ENCODE data around the gene CFAP100. TPM values are rescaled to one million over a fixed set of nuclear protein-coding genes. Genes with fewer than 3 reads are reported as not detected.

Gene CFAP100
- total and polyA plus RNA-seq, 10 donors: not detected

GRCh38 chr3:126364731-126365301, 29.9 kb upstream of the CFAP100 start:
- H3K27me3 ChIP-seq (replicated peaks in 1 of 7): peaks cover 0 to 28% (median 8%) of the 10 kb centered on the region in 7 donors
- H3K9me3 ChIP-seq: no peaks in the 10 kb centered on the region
- H3K4me1 ChIP-seq: no peaks in the 10 kb centered on the region
- WGBS, 5 donors: 73 to 88% (median 82%) methylated on average over 5 of the region's 5 CpGs
- TF ChIP-seq CTCF (IDR thresholded peaks at IDR 0.05 in 8 of 11, conservative IDR thresholded peaks at IDR 0.05 in 3 of 11): no peak
- TF ChIP-seq POLR2AphosphoS5 (IDR thresholded peaks at IDR 0.05): no peak
- TF ChIP-seq POLR2A (IDR thresholded peaks at IDR 0.05): no peak
- no peak overlapping the region for H3K27ac ChIP-seq
- intact Hi-C loops (cut with DNase I; ENCODE audit: low total_unique reads): no loop called here
- H3K4me3 ChIP-seq: no peak overlapping the region
- DNase-seq: no peak
- no peaks in the 10 kb centered on the region for H3K36me3 ChIP-seq

- Histone ChIP-seq H3K9me3 (no peaks in the 10 kb centered on the region), H3K27ac (no peak overlapping the region), H3K4me3 (no peak overlapping the region), H3K4me1 (no peaks in the 10 kb centered on the region), H3K27me3 (replicated peaks in 1 of 7) (peaks cover 0 to 20% (median 7%) of the 10 kb centered on the region in 7 donors), H3K36me3 (no peaks in the 10 kb centered on the region)
- 82 to 94% (median 85%) methylated on average over 11 of the region's 11 CpGs for WGBS, 5 donors
- peak; percentile 56 for DNase-seq
- TF ChIP-seq POLR2A (IDR thresholded peaks at IDR 0.05) (no peak), CTCF (IDR thresholded peaks at IDR 0.05 in 8 of 11, conservative IDR thresholded peaks at IDR 0.05 in 3 of 11) (no peak), POLR2AphosphoS5 (IDR thresholded peaks at IDR 0.05) (no peak)
- intact Hi-C loops (cut with DNase I; ENCODE audit: low total_unique reads): no loop called here
Observed at GRCh38 chr3:126365351-126366277, 29.1 kb upstream of the CFAP100 start.

- Histone ChIP-seq H3K9me3 (no peaks in the 10 kb centered on the region), H3K4me3 (no peak overlapping the region), H3K27me3 (replicated peaks in 1 of 7) (peaks cover 0 to 4% (median 0%) of the 10 kb centered on the region in 7 donors), H3K4me1 (no peaks in the 10 kb centered on the region), H3K36me3 (no peaks in the 10 kb centered on the region), H3K27ac (no peak overlapping the region)
- DNase-seq: peak; percentile 56
- intact Hi-C loops (cut with DNase I; ENCODE audit: low total_unique reads): no loop called here
- TF ChIP-seq CTCF (IDR thresholded peaks at IDR 0.05 in 8 of 11, conservative IDR thresholded peaks at IDR 0.05 in 3 of 11) (no peak), POLR2AphosphoS5 (IDR thresholded peaks at IDR 0.05) (no peak), POLR2A (IDR thresholded peaks at IDR 0.05) (no peak)
- WGBS, 5 donors: 88 to 95% (median 92%) methylated on average over 5 to 6 of the region's 6 CpGs
Observed at GRCh38 chr3:126367316-126367805, 27.3 kb upstream of the CFAP100 start.

GRCh38 chr3:126369490-126369889, 25.2 kb upstream of the CFAP100 start:
- H3K4me3 ChIP-seq: no peak overlapping the region
- H3K36me3 ChIP-seq: no peaks in the 10 kb centered on the region
- DNase-seq: no peak
- H3K4me1 ChIP-seq: no peaks in the 10 kb centered on the region
- no peak overlapping the region for H3K27ac ChIP-seq
- intact Hi-C loops (cut with DNase I; ENCODE audit: low total_unique reads): no loop called here
- 83 to 94% (median 90%) methylated on average over 2 of the region's 2 CpGs for WGBS, 5 donors
- H3K27me3 ChIP-seq (replicated peaks in 1 of 7): no peaks in the 10 kb centered on the region
- H3K9me3 ChIP-seq: no peaks in the 10 kb centered on the region
- TF ChIP-seq POLR2AphosphoS5 (IDR thresholded peaks at IDR 0.05): no peak
- no peak for TF ChIP-seq POLR2A (IDR thresholded peaks at IDR 0.05)
- no peak for TF ChIP-seq CTCF (IDR thresholded peaks at IDR 0.05 in 8 of 11, conservative IDR thresholded peaks at IDR 0.05 in 3 of 11)
